Caki2 (cell line): ENCODE data around the gene SH3TC1. TPM values are rescaled to one million over a fixed set of nuclear protein-coding genes. Genes with fewer than 3 reads are reported as not detected.

ENCODE experiments used
- DNase-seq: peaks from one replicate; pipeline ENCODE4 v3.0.0-alpha.2; 2015; ENCODE audit warnings: low read depth
- in situ Hi-C: cut with HindIII; loops from 2 replicates; pipeline ENCODE4 v1.10.0; 2016; ENCODE audit warnings: low sequenced_read_pairs, low pct_unique_long_range_greater_than_20kb, mixed read lengths
- total RNA-seq: library from RNA; depleted of rRNA; stranded (reverse); fragments of >200 nt; shearing (Covaris generic); gene quantifications from 2 replicates; pipeline ENCODE4 v1.2.3, GENCODE V29; 2014; ENCODE audit warnings: low replicate concordance

Gene SH3TC1
- total RNA-seq, 1 experiment from 2014 or later = 16.3 TPM

- in situ Hi-C loops = no loop called here
- no peak for DNase-seq
These were observed 36.5 kb upstream of the SH3TC1 start for GRCh38 chr4:8162625-8163024.

GRCh38 chr4:8163026-8163425 lies 36.1 kb upstream of the SH3TC1 start:
- in situ Hi-C loops = no loop called here
- DNase-seq = no peak

GRCh38 chr4:8163436-8164193 lies 35.5 kb upstream of the SH3TC1 start:
- no peak for DNase-seq
- in situ Hi-C loops = no loop called here

- DNase-seq = no peak
- in situ Hi-C loops = no loop called here
These were observed 34.9 kb upstream of the SH3TC1 start for GRCh38 chr4:8164194-8164565.

- in situ Hi-C loops = no loop called here
- DNase-seq = no peak
These were observed 34.4 kb upstream of the SH3TC1 start for GRCh38 chr4:8164687-8165086.

- in situ Hi-C loops = no loop called here
- DNase-seq = no peak
These were observed 33.7 kb upstream of the SH3TC1 start for GRCh38 chr4:8165374-8165896.

- DNase-seq = no peak
- in situ Hi-C loops = no loop called here
These were observed 31.8 kb upstream of the SH3TC1 start for GRCh38 chr4:8167291-8167690.

GRCh38 chr4:8167815-8168214 lies 31.3 kb upstream of the SH3TC1 start:
- DNase-seq = no peak
- in situ Hi-C loops = no loop called here

GRCh38 chr4:8168232-8168631 lies 30.9 kb upstream of the SH3TC1 start:
- no peak for DNase-seq
- in situ Hi-C loops = no loop called here

- DNase-seq = no peak
- in situ Hi-C loops = no loop called here
These were observed 30.1 kb upstream of the SH3TC1 start for GRCh38 chr4:8168832-8169598.

GRCh38 chr4:8169763-8170162 lies 29.3 kb upstream of the SH3TC1 start:
- in situ Hi-C loops = no loop called here
- DNase-seq = no peak

GRCh38 chr4:8170341-8170740 lies 28.7 kb upstream of the SH3TC1 start:
- in situ Hi-C loops = no loop called here
- DNase-seq = no peak

GRCh38 chr4:8171266-8171665 lies 27.8 kb upstream of the SH3TC1 start:
- in situ Hi-C loops = no loop called here
- no peak for DNase-seq

- DNase-seq = no peak
- in situ Hi-C loops = no loop called here
These were observed 26.8 kb upstream of the SH3TC1 start for GRCh38 chr4:8171984-8172924.

GRCh38 chr4:8173492-8174242 lies 25.4 kb upstream of the SH3TC1 start:
- in situ Hi-C loops = no loop called here
- no peak for DNase-seq

- in situ Hi-C loops = no loop called here
- DNase-seq = no peak
These were observed 24.1 kb upstream of the SH3TC1 start for GRCh38 chr4:8174970-8175369.

- DNase-seq = no peak
- in situ Hi-C loops = no loop called here
These were observed 23.4 kb upstream of the SH3TC1 start for GRCh38 chr4:8175686-8176085.
